B cell (primary cell): ENCODE measurements around the gene PHF13.

Source experiments
- CTCF ChIP-seq: fragments of 200-600 bp; IDR thresholded peaks from one replicate; pipeline ENCODE4 v1.8.0; 2022; ENCODE audit warnings: antibody characterized with exemption, mild to moderate bottlenecking
- EZH2 ChIP-seq: IDR thresholded peaks from 2 replicates; pipeline ENCODE4 v1.6.1; 2012; ENCODE audit warnings: borderline replicate concordance, low read depth, mild to moderate bottlenecking, moderate library complexity, low read length; ENCODE audit not compliant: insufficient read depth, poor library complexity, severe bottlenecking

- TF ChIP-seq CTCF (no peak), EZH2 (no peak)
These were observed 34.7 kb upstream of the PHF13 start for GRCh38 chr1:6578624-6579373.
